Measurements from ENCODE around the gene OR8U1.
"Not testable (repeated sequence)": the region's sequence is repeated elsewhere in the genome, so short reads cannot be mapped to it uniquely, and the experiment has no call there.

OR8U1 gene

DNA sequence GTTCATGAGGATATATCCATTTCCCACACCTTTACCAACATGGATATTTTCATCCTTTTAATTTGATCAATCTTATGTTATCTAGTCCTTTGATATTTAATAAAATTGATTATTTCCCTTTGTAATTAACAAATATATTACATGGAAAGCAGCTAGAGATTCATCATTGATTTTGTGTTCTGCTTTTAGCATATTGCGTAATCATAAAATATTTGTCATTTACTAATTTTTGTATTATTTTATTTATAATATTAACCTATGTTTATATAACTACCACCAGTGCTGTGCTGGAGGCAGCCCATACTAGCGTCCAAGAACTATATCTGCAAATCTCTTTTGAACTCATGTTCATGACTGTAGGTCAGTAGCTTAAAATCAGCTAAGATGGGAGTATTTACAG is 4.7 kb downstream of the OR8U1 start:
- H3K4me3 ChIP-seq (ENCODE audit: low read depth, low read length), result no peak overlapping the region
- no peaks in the 10 kb centered on the region for H3K36me3 ChIP-seq
- H3K27me3 ChIP-seq (ENCODE audit: insufficient read depth, low read depth, severe bottlenecking), result peaks cover 15% of the 10 kb centered on the region
- TF ChIP-seq, protein P1, sequence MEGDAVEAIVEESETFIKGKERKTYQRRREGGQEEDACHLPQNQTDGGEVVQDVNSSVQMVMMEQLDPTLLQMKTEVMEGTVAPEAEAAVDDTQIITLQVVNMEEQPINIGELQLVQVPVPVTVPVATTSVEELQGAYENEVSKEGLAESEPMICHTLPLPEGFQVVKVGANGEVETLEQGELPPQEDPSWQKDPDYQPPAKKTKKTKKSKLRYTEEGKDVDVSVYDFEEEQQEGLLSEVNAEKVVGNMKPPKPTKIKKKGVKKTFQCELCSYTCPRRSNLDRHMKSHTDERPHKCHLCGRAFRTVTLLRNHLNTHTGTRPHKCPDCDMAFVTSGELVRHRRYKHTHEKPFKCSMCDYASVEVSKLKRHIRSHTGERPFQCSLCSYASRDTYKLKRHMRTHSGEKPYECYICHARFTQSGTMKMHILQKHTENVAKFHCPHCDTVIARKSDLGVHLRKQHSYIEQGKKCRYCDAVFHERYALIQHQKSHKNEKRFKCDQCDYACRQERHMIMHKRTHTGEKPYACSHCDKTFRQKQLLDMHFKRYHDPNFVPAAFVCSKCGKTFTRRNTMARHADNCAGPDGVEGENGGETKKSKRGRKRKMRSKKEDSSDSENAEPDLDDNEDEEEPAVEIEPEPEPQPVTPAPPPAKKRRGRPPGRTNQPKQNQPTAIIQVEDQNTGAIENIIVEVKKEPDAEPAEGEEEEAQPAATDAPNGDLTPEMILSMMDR (IDR thresholded peaks at IDR 0.05; ENCODE audit: low read depth, low read length), result no peak
- no peak overlapping the region for H3K27ac ChIP-seq
- no peak for DNase-seq
- no peaks in the 10 kb centered on the region for H3K9me3 ChIP-seq (ENCODE audit: severe bottlenecking)

DNA sequence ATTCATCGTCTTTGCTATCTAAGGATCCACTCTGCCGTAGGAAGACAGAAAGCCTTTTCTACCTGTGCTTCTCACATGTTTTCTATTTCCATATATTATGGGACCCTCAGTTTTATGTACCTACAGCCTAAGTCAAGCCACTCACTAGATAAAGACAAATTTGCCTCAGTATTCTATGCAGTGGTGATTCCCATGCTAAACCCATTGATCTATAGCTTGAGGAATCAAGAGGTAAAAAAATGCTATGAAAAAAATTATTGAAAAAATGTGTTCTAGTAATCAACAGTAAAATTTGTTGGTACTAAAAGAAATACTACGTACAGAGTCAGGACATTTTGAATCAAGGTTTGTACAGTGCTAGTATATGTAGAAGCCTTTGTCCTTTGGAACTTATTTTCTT is 19.0 kb downstream of the OR8U1 start:
- H3K36me3 ChIP-seq, result no peaks in the 10 kb centered on the region
- no peaks in the 10 kb centered on the region for H3K9me3 ChIP-seq (ENCODE audit: severe bottlenecking)
- H3K27ac ChIP-seq, result no peak overlapping the region
- DNase-seq, result no peak
- TF ChIP-seq, protein P1 (IDR thresholded peaks at IDR 0.05; ENCODE audit: low read depth, low read length), result no peak
- peaks cover 16% of the 10 kb centered on the region for H3K27me3 ChIP-seq (ENCODE audit: insufficient read depth, low read depth, severe bottlenecking)
- H3K4me3 ChIP-seq (ENCODE audit: low read depth, low read length), result no peak overlapping the region

DNA sequence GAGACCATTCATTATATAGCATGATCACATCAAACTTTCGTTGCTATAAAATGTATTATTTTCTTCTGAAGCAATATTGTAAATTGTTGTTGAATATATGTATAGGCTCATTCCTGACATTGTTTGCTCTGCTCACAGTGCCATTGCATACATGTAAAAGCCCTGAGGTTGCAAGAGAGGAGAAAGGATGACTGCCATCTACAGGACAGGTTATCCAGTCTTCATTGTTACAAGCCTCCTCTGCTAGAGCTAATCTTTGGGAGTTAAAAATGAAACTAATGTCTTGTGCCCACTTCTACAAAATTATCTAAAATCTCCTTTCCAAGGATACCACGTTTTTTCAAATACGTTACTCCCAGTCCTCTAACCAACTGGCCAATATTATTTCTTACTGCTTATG is 20.6 kb downstream of the OR8U1 start:
- no peaks in the 10 kb centered on the region for H3K36me3 ChIP-seq
- H3K9me3 ChIP-seq (ENCODE audit: severe bottlenecking), result no peaks in the 10 kb centered on the region
- no peak overlapping the region for H3K27ac ChIP-seq
- peaks cover 17% of the 10 kb centered on the region for H3K27me3 ChIP-seq (ENCODE audit: insufficient read depth, low read depth, severe bottlenecking)
- no peak for DNase-seq
- TF ChIP-seq, protein P1 (IDR thresholded peaks at IDR 0.05; ENCODE audit: low read depth, low read length), result 0 out of 2 replicates have a peak, but pooled peaks have one; percentile 7
- no peak overlapping the region for H3K4me3 ChIP-seq (ENCODE audit: low read depth, low read length)

DNA sequence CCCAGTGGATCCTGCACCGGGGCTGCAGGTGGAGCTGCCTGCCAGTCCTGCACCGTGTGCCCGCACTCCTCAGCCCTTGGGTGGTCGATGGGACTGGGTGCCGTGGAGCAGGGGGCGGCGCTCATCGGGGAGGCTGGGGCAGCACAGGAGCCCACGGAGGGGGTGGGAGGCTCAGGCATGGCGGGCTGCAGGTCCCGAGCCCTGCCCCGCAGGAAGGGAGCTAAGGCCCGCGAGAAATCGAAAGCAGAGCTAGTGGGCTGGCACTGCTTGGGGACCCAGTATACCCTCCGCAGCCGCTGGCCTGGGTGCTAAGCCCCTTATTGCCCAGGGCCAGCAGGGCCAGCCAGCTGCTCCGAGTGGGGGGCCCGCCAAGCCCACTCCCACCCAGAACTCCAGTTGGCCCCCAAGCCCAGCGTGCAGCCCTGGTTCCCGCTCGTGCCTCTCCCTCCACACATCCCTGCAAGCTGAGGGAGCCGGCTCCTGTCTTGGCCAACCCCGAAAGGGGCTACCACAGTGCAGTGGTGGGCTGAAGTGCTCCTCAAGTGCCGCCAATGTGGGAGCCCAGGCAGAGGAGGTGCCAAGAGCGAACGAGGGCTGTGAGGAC is 26.5 kb downstream of the OR8U1 start:
- H3K9me3 ChIP-seq (ENCODE audit: severe bottlenecking); H3K27ac ChIP-seq; H3K36me3 ChIP-seq; H3K4me3 ChIP-seq (ENCODE audit: low read depth, low read length); DNase-seq: not testable (repeated sequence)
- H3K27me3 ChIP-seq (ENCODE audit: insufficient read depth, low read depth, severe bottlenecking), result peaks cover 40% of the 10 kb centered on the region

DNA sequence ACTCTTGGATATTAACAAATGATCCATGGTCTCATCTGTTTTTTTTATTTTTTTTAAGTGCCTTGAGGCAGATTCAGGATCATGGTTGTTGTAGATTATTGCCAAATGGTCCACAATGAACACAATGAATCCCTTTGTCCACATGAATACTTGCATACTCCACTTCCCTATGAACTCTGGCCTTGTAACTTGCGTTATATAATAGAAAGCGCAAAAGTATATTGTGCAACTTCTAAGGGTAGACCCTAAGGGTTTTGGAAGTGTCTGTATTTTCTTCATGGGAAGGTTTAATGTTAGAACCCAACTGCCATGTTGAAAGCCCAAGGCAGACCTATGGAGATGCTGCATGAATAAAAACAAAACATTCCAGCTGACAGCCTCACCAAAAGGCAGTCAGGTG is 29.0 kb downstream of the OR8U1 start:
- Histone ChIP-seq H3K4me3 (ENCODE audit: low read depth, low read length) (no peak overlapping the region), H3K36me3 (no peaks in the 10 kb centered on the region), H3K27me3 (ENCODE audit: insufficient read depth, low read depth, severe bottlenecking) (peaks cover 41% of the 10 kb centered on the region), H3K9me3 (ENCODE audit: severe bottlenecking) (no peaks in the 10 kb centered on the region), H3K27ac (no peak overlapping the region)
- TF ChIP-seq, protein P1 (IDR thresholded peaks at IDR 0.05; ENCODE audit: low read depth, low read length), result no peak
- no peak for DNase-seq

DNA sequence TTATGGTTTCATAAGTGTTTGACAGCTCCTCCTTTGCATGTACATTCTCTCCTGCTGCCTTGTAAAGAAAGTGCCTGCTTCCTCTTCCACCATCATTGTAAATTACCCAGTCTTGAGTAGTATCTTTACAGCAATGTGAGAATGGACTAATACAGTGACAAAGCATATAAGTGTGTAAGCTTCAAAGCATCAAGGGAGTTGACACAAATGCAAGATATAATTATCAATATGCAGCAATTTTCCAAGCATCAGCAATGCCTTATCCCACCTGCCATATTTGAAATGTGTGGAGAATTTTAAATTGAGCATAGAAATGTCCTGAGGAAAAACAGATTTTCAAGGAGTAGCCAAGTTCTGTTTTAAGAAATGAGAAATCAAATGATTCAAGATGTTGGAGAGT is 35.4 kb downstream of the OR8U1 start:
- Histone ChIP-seq H3K4me3 (ENCODE audit: low read depth, low read length) (no peak overlapping the region), H3K27me3 (ENCODE audit: insufficient read depth, low read depth, severe bottlenecking) (peaks cover 28% of the 10 kb centered on the region), H3K36me3 (no peaks in the 10 kb centered on the region), H3K9me3 (ENCODE audit: severe bottlenecking) (no peaks in the 10 kb centered on the region), H3K27ac (no peak overlapping the region)
- DNase-seq, result no peak
- TF ChIP-seq, protein P1 (IDR thresholded peaks at IDR 0.05; ENCODE audit: low read depth, low read length), result no peak
